Islet of Langerhans (tissue), 1 donor: ENCODE results near the gene DIPK2B.

ENCODE experiments used
- FAIRE-seq: peaks from one replicate; lab custom pipeline; 2011; peaks lifted over from hg19 to GRCh38; lab: Jason Lieb, UNC

DIPK2B gene

GRCh38 chrX:45200741-45201234 is at the start of gene DIPK2B:
DIPK2B (minus strand) TSS chrX:45200876; CDS start chrX:45200826, 50 bp downstream.
- FAIRE-seq, result no peak

- no peak for FAIRE-seq
Measured at GRCh38 chrX:45240301-45240700, 39.6 kb upstream of the DIPK2B start.

- no peak for FAIRE-seq
Measured at GRCh38 chrX:45238489-45238888, 37.8 kb upstream of the DIPK2B start.

- FAIRE-seq, result no peak
Measured at GRCh38 chrX:45233531-45233930, 32.9 kb upstream of the DIPK2B start.

- no peak for FAIRE-seq
Measured at GRCh38 chrX:45232139-45232538, 31.5 kb upstream of the DIPK2B start.

GRCh38 chrX:45230410-45230809 is 29.7 kb upstream of the DIPK2B start:
- no peak for FAIRE-seq

GRCh38 chrX:45229348-45229747 is 28.7 kb upstream of the DIPK2B start:
- FAIRE-seq, result no peak

- FAIRE-seq, result no peak
Measured at GRCh38 chrX:45228126-45228525, 27.4 kb upstream of the DIPK2B start.

- no peak for FAIRE-seq
Measured at GRCh38 chrX:45208121-45208856, 7.6 kb upstream of the DIPK2B start.

- FAIRE-seq, result no peak
Measured at GRCh38 chrX:45202171-45202570, 1.5 kb upstream of the DIPK2B start.

GRCh38 chrX:45198706-45199105 is 2.0 kb downstream of the DIPK2B start:
- no peak for FAIRE-seq

GRCh38 chrX:45198301-45198700 is 2.4 kb downstream of the DIPK2B start:
- FAIRE-seq, result no peak

GRCh38 chrX:45196701-45197100 is 4.0 kb downstream of the DIPK2B start:
- FAIRE-seq, result no peak

- no peak for FAIRE-seq
Measured at GRCh38 chrX:45191820-45192409, 8.8 kb downstream of the DIPK2B start.

GRCh38 chrX:45191383-45191782 is 9.3 kb downstream of the DIPK2B start:
- no peak for FAIRE-seq

- FAIRE-seq, result no peak
Measured at GRCh38 chrX:45187731-45188130, 12.9 kb downstream of the DIPK2B start.

GRCh38 chrX:45186643-45187026 is 14.0 kb downstream of the DIPK2B start:
- FAIRE-seq, result no peak

- FAIRE-seq, result no peak
Measured at GRCh38 chrX:45184211-45184610, 16.5 kb downstream of the DIPK2B start.

- no peak for FAIRE-seq
Measured at GRCh38 chrX:45172890-45173289, 27.8 kb downstream of the DIPK2B start.

GRCh38 chrX:45166781-45167180 is 33.9 kb downstream of the DIPK2B start:
- no peak for FAIRE-seq

- FAIRE-seq, result no peak
Measured at GRCh38 chrX:45165726-45166125, 35.0 kb downstream of the DIPK2B start.

GRCh38 chrX:45164995-45165394 is 35.7 kb downstream of the DIPK2B start:
- FAIRE-seq, result no peak

- no peak for FAIRE-seq
Measured at GRCh38 chrX:45164021-45164621, 36.6 kb downstream of the DIPK2B start.

- FAIRE-seq, result no peak
Measured at GRCh38 chrX:45157647-45158046, 43.0 kb downstream of the DIPK2B start.
